ENCODE measurements around the gene RFXANK.

- TF ChIP-seq REST (tag by site-specific recombination; IDR thresholded peaks at IDR 0.05) (no peak), ZNF248 (tag by site-specific recombination; IDR thresholded peaks at IDR 0.05) (no peak), ZSCAN16 (tag by site-specific recombination; IDR thresholded peaks at IDR 0.05) (no peak), KLF1 (tag by site-specific recombination; IDR thresholded peaks at IDR 0.05) (no peak), TSHZ1 (tag by site-specific recombination; IDR thresholded peaks at IDR 0.05; ENCODE audit: borderline replicate concordance) (no peak), ZNF791 (tag by site-specific recombination; IDR thresholded peaks at IDR 0.05) (no peak)
Measured at GRCh38 chr19:19179548-19180441, 12.3 kb upstream of the RFXANK start.

All from HEK293 (cell line).